Spinal cord (tissue), 10 donors: ENCODE data around the gene OAF. TPM values are rescaled to one million over a fixed set of nuclear protein-coding genes. Genes with fewer than 3 reads are reported as not detected.

Source experiments
- DNase-seq, 6 donors: peaks; one replicate each; pipeline versions ENCODE4 v3.0.0 to v3.0.0-alpha.2; 2013 to 2015; ENCODE audit warnings: low spot score in 6 of 6, low read depth in 4 of 6
- H3K27ac ChIP-seq: one replicate; pipeline ENCODE4 v1.5.1; 2013; ENCODE audit warnings: low read depth, low read length, control low read depth
- H3K27me3 ChIP-seq: one replicate; pipeline ENCODE4 v1.6.1; 2013; ENCODE audit warnings: low read length; ENCODE audit not compliant: control insufficient read depth, insufficient read depth
- H3K36me3 ChIP-seq: one replicate; pipeline ENCODE4 v1.6.1; 2013; ENCODE audit warnings: low read length; ENCODE audit not compliant: control insufficient read depth, insufficient read depth
- H3K4me1 ChIP-seq: one replicate; pipeline ENCODE4 v1.6.1; 2013; ENCODE audit warnings: low read length; ENCODE audit not compliant: control insufficient read depth, insufficient read depth
- H3K4me3 ChIP-seq: one replicate; pipeline ENCODE4 v1.5.1; 2013; ENCODE audit warnings: low read depth, low read length, control low read depth
- H3K9me3 ChIP-seq: one replicate; pipeline ENCODE4 v1.6.1; 2013; ENCODE audit warnings: low read length; ENCODE audit not compliant: control insufficient read depth, insufficient read depth
- WGBS: methylation state at CpG from one replicate; pipeline ENCODE4 v1.1.5; 2013; ENCODE audit warnings: missing lambda C conversion rate; ENCODE audit not compliant: insufficient coverage; 5-methylcytosine and 5-hydroxymethylcytosine counted together
- polyA plus RNA-seq, 2 donors: library from polyadenylated mRNA; unstranded; fragments of 120-200 nt; gene quantifications; one replicate each; pipeline ENCODE4 v1.2.1, GENCODE V29; 2013; ENCODE audit not compliant: insufficient read length in 2 of 2
- total RNA-seq, 2 donors: library from RNA; depleted of rRNA in 1 of 2; stranded (reverse); fragments of 120-200 nt in 1 of 2; fragments of >200 nt in 1 of 2; gene quantifications; one replicate each; pipeline versions ENCODE4 v1.2.3 to v1.2.4, GENCODE V29; 2013 to 2014
- donor health status: healthy.

Gene OAF
- total and polyA plus RNA-seq, 4 donors = 9.3 to 37.5 (median 18.5) TPM

DNA sequence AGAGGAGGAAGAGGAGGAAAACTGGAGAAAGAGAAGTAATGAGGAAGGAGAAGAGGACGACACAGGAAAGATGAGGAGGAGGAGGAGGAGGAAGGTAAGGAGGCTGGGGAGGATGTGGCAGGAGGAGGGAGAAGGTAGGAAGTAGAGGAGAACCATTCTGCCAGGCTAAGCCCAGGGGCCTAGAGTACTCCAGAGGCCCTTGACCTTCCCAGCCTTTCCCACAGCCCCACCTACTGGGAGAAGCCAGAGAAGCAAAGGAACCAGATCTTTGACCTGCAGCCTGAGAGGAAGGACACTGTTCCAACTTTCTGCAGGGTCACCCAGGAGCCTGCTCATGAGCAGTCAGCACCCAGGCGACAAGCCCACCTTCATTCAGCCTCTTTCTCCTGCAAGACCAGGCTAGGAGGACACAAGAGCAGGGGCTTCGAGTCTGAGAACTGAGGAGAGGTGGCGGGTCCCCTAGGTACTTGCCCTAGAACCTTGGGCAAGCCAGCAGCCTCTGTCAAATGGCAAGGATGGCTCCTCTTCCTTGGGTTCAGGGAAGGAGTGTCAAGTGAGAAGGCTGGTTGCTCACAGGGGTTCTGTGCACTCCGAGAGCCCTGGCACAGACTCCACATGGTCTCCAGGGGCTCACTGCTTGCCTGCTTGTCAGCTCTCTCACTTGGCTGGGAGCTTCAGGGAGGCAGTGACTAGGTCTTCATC, 27.9 kb upstream of the OAF start:
- H3K4me1 ChIP-seq = peaks cover 92% of the 10 kb centered on the region
- no peak for DNase-seq
- no peak overlapping the region for H3K4me3 ChIP-seq

DNA sequence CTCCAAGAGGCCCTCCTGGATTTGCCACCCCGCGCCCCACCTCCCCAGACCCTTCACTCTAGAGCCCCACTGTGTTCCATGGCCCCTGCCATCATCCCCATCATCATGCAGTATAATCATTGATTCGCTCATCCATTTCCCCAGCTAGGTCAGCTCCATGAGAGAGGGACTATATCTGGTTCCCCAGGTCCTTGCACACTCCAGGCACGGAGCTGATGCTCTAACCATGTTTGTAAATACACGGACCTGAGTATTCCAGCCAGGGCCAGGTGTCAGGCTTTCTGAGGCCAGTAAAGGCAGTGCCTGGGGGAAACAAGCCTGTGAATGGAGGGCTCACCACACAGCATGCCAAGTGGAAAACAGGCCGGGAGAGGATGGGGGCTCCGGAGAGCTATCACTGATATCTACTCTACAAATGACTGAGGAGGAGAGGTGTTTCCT, 27.1 kb upstream of the OAF start:
- no peaks in the 10 kb centered on the region for H3K27me3 ChIP-seq
- WGBS = 98% methylated on average over 4 of the region's 7 CpGs
- no peak for DNase-seq
- H3K27ac ChIP-seq = peak overlapping the region; percentile 40
- H3K4me1 ChIP-seq = peaks cover 92% of the 10 kb centered on the region
- no peak overlapping the region for H3K4me3 ChIP-seq
- H3K9me3 ChIP-seq = no peaks in the 10 kb centered on the region
- no peaks in the 10 kb centered on the region for H3K36me3 ChIP-seq

More for the DNA sequence above, 27.9 kb upstream of the OAF start:
- Histone ChIP-seq H3K36me3 (no peaks in the 10 kb centered on the region), H3K9me3 (no peaks in the 10 kb centered on the region), H3K27me3 (no peaks in the 10 kb centered on the region), H3K27ac (peak overlapping the region; percentile 54)
- WGBS = 68% methylated on average over 5 of the region's 5 CpGs

DNA sequence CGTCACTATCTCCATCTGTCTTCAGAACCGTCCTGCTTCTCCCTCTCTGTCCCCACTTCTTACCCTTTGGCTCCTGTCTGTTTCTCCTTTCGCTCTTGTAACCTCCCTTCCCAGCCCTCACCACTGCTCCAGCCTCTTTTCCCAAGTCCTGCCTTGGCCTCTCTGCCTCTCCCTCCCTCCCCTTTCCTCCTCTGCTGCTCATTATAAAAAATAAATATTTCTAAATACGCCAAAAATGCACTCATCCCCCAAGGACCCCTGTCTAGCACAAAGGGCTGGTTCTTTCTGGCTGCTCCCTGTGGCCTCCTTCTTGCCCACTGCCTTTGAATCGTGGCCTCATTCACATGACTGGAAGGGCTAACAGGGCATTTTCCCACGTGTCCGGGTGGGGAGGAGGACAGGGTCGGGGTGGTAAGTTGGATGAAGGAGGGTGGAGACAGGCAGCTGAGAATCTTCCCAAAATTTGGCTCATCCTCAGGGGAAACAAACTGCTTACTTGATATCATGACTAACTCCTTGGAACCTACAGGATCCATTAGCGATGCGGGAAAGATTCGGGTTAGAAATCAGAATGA, 26.4 kb upstream of the OAF start:
- Histone ChIP-seq H3K36me3 (no peaks in the 10 kb centered on the region), H3K4me1 (peaks cover 85% of the 10 kb centered on the region), H3K27ac (peak overlapping the region; percentile 79), H3K4me3 (no peak overlapping the region), H3K9me3 (no peaks in the 10 kb centered on the region), H3K27me3 (no peaks in the 10 kb centered on the region)
- 72% methylated on average over 11 of the region's 11 CpGs for WGBS
- no peak for DNase-seq

DNA sequence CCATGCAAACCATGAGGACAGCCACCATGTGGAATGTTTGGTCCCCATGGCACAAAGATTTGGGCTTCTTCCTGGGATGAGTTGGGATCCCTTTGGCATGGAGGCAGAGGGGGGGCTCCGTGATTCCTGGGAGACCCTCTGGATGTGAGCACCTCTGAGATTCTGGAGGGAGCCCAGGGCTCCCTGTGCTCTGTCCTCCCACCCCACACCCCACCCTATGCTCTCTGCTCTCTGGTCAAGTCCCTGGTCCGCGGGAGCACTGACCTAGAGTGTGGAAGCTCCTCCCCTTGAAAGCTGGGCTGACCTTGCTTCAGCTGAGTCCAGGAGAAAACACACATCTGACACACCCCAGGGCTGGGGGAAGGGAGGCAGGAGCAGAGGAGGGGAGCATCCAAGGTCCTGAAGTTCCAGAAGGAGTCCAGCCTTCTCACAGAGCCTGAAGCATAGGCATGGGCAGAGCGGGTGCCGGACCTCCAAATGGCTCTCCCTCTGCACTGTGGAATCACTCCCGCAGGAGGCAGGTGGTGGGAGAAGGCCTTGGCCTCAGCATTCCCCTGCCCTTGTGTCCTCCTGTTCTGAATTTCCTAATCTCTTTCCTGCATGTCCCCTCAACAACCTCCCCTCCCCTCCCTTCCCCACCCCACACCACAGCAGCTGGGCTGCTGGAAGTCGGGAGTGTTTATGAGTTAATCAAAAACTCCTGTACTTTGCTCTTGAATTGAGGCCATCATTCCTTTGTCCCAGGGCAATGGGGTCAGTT, 25.7 kb upstream of the OAF start:
- H3K27me3 ChIP-seq = no peaks in the 10 kb centered on the region
- H3K4me3 ChIP-seq = no peak overlapping the region
- H3K36me3 ChIP-seq = no peaks in the 10 kb centered on the region
- H3K4me1 ChIP-seq = peaks cover 82% of the 10 kb centered on the region
- no peaks in the 10 kb centered on the region for H3K9me3 ChIP-seq
- peak overlapping the region; percentile 79 for H3K27ac ChIP-seq
- peak in 1 of 6 donors; percentile 59 for DNase-seq
- 46% methylated on average over 4 of the region's 7 CpGs for WGBS

DNA sequence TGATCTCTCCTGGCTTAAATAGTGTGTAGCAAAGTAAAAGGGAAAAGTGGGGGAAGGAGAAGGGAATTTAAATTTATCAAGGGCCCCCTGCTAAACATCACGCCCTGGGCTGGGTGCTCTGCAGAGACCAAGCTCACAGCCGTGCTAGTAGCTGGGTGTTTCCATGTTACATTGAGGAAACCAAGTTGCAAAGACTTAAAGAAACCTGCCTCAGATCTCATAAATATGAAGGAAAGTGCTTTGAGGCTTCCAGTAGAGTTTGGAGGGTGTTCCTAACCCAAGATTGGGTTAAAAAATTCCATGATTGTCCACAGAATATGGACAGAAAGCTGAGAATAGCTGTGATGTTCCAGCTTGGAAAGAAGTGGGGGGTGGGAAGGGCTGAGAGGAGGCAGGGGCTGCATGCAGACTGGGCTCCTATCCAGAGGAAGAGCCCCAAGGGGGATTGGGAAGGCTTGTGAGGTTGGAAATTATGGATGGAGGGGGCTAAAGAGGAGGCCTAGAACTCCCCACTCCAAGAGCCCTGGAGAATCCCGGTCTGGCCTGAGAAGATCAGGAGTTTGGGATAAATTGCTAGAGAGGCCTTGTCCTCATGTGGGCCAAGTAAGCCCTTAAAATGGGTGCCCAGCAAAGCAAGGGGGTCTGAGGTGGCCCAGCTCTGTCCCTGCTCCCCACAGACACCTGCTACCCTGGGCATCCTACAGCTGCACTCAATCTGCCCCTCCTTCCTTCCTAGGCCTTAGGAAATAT, 25.0 kb upstream of the OAF start:
- H3K4me3 ChIP-seq = no peak overlapping the region
- peaks cover 81% of the 10 kb centered on the region for H3K4me1 ChIP-seq
- H3K9me3 ChIP-seq = no peaks in the 10 kb centered on the region
- H3K27ac ChIP-seq = peak overlapping the region; percentile 79
- WGBS = 67% methylated on average over 1 of the region's 3 CpGs
- H3K36me3 ChIP-seq = no peaks in the 10 kb centered on the region
- DNase-seq = peak in 2 of 6 donors; percentile 66 to 70
- H3K27me3 ChIP-seq = no peaks in the 10 kb centered on the region

DNA sequence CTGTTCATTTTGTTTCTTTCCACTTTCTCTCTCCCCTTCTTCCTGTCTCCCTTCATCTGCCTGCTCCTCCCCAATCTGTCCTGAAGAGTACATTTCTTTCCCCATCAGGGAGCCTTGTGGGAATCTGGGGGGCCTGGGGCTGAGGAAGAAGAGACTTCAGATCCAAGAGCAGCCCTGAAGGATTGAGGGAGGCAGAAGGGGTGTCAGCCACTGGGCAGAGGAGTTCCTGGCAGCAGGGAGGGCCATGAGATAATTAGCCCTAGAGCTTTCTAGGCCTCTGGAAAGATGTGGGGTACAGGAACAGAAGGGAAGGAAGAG, 24.4 kb upstream of the OAF start:
- H3K27me3 ChIP-seq = no peaks in the 10 kb centered on the region
- no peaks in the 10 kb centered on the region for H3K36me3 ChIP-seq
- H3K27ac ChIP-seq = peak overlapping the region; percentile 79
- peaks cover 81% of the 10 kb centered on the region for H3K4me1 ChIP-seq
- no peaks in the 10 kb centered on the region for H3K9me3 ChIP-seq
- DNase-seq = no peak
- no peak overlapping the region for H3K4me3 ChIP-seq

DNA sequence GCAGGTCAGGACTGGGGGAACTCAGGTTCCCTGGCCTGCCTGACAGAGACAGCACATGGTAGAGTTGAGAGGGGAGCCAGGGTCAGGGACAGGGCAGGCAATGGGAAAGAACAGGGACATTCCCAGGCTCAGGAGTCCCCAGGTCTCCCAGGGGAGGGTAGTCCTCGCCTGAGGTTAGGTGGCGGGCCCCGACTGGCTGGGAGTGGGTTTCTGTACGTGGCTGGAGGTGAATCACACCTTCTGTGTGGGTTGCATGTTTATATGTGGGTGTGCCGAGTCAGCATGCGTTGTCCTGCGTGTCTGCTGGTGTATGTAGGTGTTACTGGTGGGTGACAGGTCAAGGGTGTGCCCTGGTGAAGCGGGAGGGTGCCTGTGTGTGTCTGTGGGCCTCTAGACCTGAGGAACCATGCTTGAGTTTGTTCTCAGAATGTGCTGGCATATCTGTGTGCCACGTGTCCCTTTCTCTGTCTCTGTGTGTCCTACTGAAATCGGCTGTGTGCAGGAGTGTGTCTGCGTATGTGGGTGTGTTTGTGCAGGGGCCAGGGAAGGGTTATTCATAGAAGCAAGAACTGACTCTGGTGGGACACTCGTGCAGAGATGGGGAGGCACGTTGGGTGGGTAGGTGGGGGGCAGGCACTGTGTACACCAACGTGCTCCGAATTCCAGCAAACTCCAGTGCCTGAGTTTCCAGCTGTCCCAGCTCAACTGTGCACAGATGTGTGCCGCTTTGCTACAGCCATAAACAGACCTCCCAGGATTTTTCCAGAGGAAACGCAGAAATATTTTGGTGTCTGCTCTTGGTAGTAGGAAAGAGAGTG, 23.8 kb upstream of the OAF start:
- peak in 1 of 6 donors; percentile 80 for DNase-seq
- Histone ChIP-seq H3K9me3 (no peaks in the 10 kb centered on the region), H3K27ac (peak overlapping the region; percentile 79), H3K4me3 (no peak overlapping the region), H3K27me3 (no peaks in the 10 kb centered on the region), H3K36me3 (no peaks in the 10 kb centered on the region), H3K4me1 (peaks cover 80% of the 10 kb centered on the region)
- 56% methylated on average over 17 of the region's 17 CpGs for WGBS

DNA sequence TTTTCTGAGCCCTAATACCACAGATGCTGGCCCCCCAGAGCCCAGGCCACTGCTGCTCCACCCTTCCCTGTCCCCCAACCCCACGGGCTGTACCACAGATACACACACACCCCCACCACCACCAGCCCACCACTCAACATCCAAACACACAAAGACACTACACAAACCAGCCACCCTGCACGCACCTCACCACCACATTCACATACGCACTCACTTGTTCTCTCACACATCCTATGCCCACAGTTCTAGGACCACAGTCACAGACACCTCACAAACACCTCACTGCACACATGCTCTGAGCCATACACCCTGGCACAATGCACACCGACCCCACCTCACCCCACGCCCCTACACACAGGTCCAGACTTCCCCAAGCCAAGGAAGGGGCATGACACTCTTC, 22.5 kb upstream of the OAF start:
- Histone ChIP-seq H3K27me3 (no peaks in the 10 kb centered on the region), H3K4me3 (no peak overlapping the region), H3K4me1 (peaks cover 79% of the 10 kb centered on the region), H3K9me3 (no peaks in the 10 kb centered on the region), H3K27ac (no peak overlapping the region), H3K36me3 (no peaks in the 10 kb centered on the region)
- WGBS = 87% methylated on average over 3 of the region's 5 CpGs
- DNase-seq = no peak
